SK-N-SH (cell line): ENCODE data around the gene PCSK2. TPM values are rescaled to one million over a fixed set of nuclear protein-coding genes. Genes with fewer than 3 reads are reported as not detected.

ENCODE experiments used
- CTCF ChIA-PET: fragments of 300-600, 350-600 bp; formaldehyde crosslinking; extraction: SDS; loops from one replicate; lab custom pipeline; 2021; lab: Yijun Ruan, JAX
- POLR2A ChIA-PET: fragments of 350-600 bp; sonication (Branson Sonifier 250); formaldehyde crosslinking; extraction: SDS; loops from one replicate; lab custom pipeline; 2020; ENCODE audit warnings: antibody characterized with exemption, inconsistent platforms; lab: Yijun Ruan, JAX
- DNase-seq: peaks from one replicate; pipeline ENCODE4 v3.0.0; 2012
- H2AFZ ChIP-seq: fragments of 200-600 bp; sonication (generic); 2 replicates; pipeline ENCODE4 v1.8.1; 2016; ENCODE audit warnings: antibody characterized with exemption, mild to moderate bottlenecking, low read depth
- H3F3A ChIP-seq: fragments of 200-600 bp; sonication (generic); replicated peaks from 2 replicates; pipeline ENCODE3; 2016; ENCODE audit warnings: antibody characterized with exemption, mild to moderate bottlenecking; ENCODE audit not compliant: insufficient read depth
- H3K27ac ChIP-seq, 2 experiments: fragments of 200-500 bp in 1 of 2; fragments of 200-600 bp in 1 of 2; sonication (Bioruptor generic) in 1 of 2; sonication (generic), shearing (Covaris generic) in 1 of 2; 2 replicates each; pipeline versions ENCODE4 v1.5.1 to v1.6.1; 2014 to 2016; ENCODE audit warnings: low read depth in 2 of 2, inconsistent platforms in 1 of 2, low read length in 1 of 2, mild to moderate bottlenecking in 1 of 2, mixed read lengths in 1 of 2
- H3K27me3 ChIP-seq: fragments of 200-600 bp; sonication (generic), shearing (Covaris generic); 2 replicates; pipeline ENCODE4 v1.6.1; 2016; ENCODE audit warnings: mixed run types; ENCODE audit not compliant: insufficient read depth
- H3K36me3 ChIP-seq, 2 experiments: fragments of 200-500 bp in 1 of 2; fragments of 200-600 bp in 1 of 2; sonication (Bioruptor generic) in 1 of 2; sonication (generic) in 1 of 2; replicated peaks in 1 of 2; 2 replicates each; pipeline versions ENCODE3 to v1.5.1; 2014 to 2016; ENCODE audit warnings: low read length in 1 of 2, mild to moderate bottlenecking in 1 of 2; ENCODE audit not compliant: insufficient read depth in 2 of 2, control insufficient read depth in 1 of 2
- H3K4me1 ChIP-seq, 2 experiments: fragments of 200-500 bp in 1 of 2; fragments of 200-600 bp in 1 of 2; sonication (Bioruptor generic) in 1 of 2; sonication (generic), shearing (Covaris generic) in 1 of 2; 2 replicates each; pipeline versions ENCODE4 v1.5.1 to v1.6.1; 2014 to 2016; ENCODE audit warnings: low read depth in 1 of 2, low read length in 1 of 2, mixed run types in 1 of 2; ENCODE audit not compliant: insufficient read depth in 2 of 2, control insufficient read depth in 1 of 2
- H3K4me2 ChIP-seq: fragments of 200-600 bp; sonication (generic), shearing (Covaris generic); 2 replicates; pipeline ENCODE4 v1.6.1; 2017; ENCODE audit warnings: mixed run types
- H3K4me3 ChIP-seq, 2 experiments: fragments of 200-500 bp in 1 of 2; fragments of 200-600 bp in 1 of 2; sonication (Bioruptor generic) in 1 of 2; sonication (generic), shearing (Covaris generic) in 1 of 2; 2 replicates each; pipeline versions ENCODE4 v1.5.1 to v1.8.1; 2014 to 2016; ENCODE audit warnings: low read depth in 2 of 2, inconsistent platforms in 1 of 2, low read length in 1 of 2, mild to moderate bottlenecking in 1 of 2, mixed read lengths in 1 of 2, moderate library complexity in 1 of 2
- H3K79me2 ChIP-seq: fragments of 200-600 bp; sonication (generic); 2 replicates; pipeline ENCODE4 v1.8.1; 2017; ENCODE audit warnings: mild to moderate bottlenecking; ENCODE audit not compliant: insufficient read depth
- H3K9ac ChIP-seq: fragments of 200-600 bp; sonication (generic); 2 replicates; pipeline ENCODE4 v1.6.1; 2017; ENCODE audit warnings: mixed run types
- H3K9me2 ChIP-seq: fragments of 200-600 bp; sonication (generic); 2 replicates; pipeline ENCODE4 v1.6.1; 2017; ENCODE audit warnings: mixed run types
- H3K9me3 ChIP-seq: fragments of 200-600 bp; sonication (generic); 2 replicates; pipeline ENCODE4 v1.6.1; 2017; ENCODE audit warnings: mixed run types, mild to moderate bottlenecking, moderate library complexity
- H4K20me1 ChIP-seq: fragments of 200-600 bp; sonication (generic); 2 replicates; pipeline ENCODE4 v1.6.1; 2017; ENCODE audit warnings: mild to moderate bottlenecking, mixed run types; ENCODE audit not compliant: insufficient read depth
- ELF1 ChIP-seq: IDR thresholded peaks from 2 replicates; pipeline ENCODE4 v1.4.0; 2012
- EP300 ChIP-seq, 2 experiments: IDR thresholded peaks; 2 replicates each; pipeline versions ENCODE4 v1.4.0 to v1.6.1; 2012; ENCODE audit warnings: borderline replicate concordance in 1 of 2, low read depth in 1 of 2, low read length in 1 of 2
- FOSL2 ChIP-seq: IDR thresholded peaks from 2 replicates; pipeline ENCODE4 v1.4.0; 2012; ENCODE audit warnings: low read depth, mild to moderate bottlenecking, moderate library complexity, borderline replicate concordance
- FOXJ3 ChIP-seq: sonication (generic); formaldehyde crosslinking; IDR thresholded peaks from 2 replicates; pipeline ENCODE4 v1.5.1; 2020; ENCODE audit warnings: mild to moderate bottlenecking, missing genetic modification reagents
- GABPA ChIP-seq: IDR thresholded peaks from 2 replicates; pipeline ENCODE4 v1.4.0; 2012; ENCODE audit warnings: low read depth, mild to moderate bottlenecking
- GATA2 ChIP-seq: sonication (generic); formaldehyde crosslinking; IDR thresholded peaks from 2 replicates; pipeline ENCODE4 v1.5.0; 2020; ENCODE audit warnings: mild to moderate bottlenecking, missing genetic modification reagents
- IRF3 ChIP-seq: fragments of 150-350 bp; IDR thresholded peaks from 2 replicates; pipeline ENCODE4 v1.6.1; 2016; ENCODE audit warnings: mild to moderate bottlenecking, low read depth, low read length
- JUND ChIP-seq: IDR thresholded peaks from 2 replicates; pipeline ENCODE4 v1.4.0; 2012
- MEF2A ChIP-seq: IDR thresholded peaks from 2 replicates; pipeline ENCODE4 v1.4.0; 2012; ENCODE audit warnings: low read depth, borderline replicate concordance
- MXI1 ChIP-seq: IDR thresholded peaks from 2 replicates; pipeline ENCODE4 v1.6.1; 2012; ENCODE audit warnings: mild to moderate bottlenecking, low read depth, low read length, improper control_type of control experiment
- NFIC ChIP-seq: IDR thresholded peaks from 2 replicates; pipeline ENCODE4 v1.4.0; 2012; ENCODE audit warnings: borderline replicate concordance
- POLR2AphosphoS5 ChIP-seq: IDR thresholded peaks from 2 replicates; pipeline ENCODE4 v1.6.1; 2012; ENCODE audit warnings: low read depth, low read length
- SIN3A ChIP-seq: IDR thresholded peaks from 2 replicates; pipeline ENCODE4 v1.6.1; 2012; ENCODE audit warnings: low read depth, mild to moderate bottlenecking, low read length, moderate library complexity, borderline replicate concordance
- TAF1 ChIP-seq: IDR thresholded peaks from 2 replicates; pipeline ENCODE4 v1.6.1; 2012; ENCODE audit warnings: low read depth, mild to moderate bottlenecking, low read length, moderate library complexity, borderline replicate concordance
- TEAD4 ChIP-seq: IDR thresholded peaks from 2 replicates; pipeline ENCODE4 v1.4.0; 2012; ENCODE audit warnings: mild to moderate bottlenecking, borderline replicate concordance; ENCODE audit not compliant: insufficient read depth
- USF1 ChIP-seq: IDR thresholded peaks from 2 replicates; pipeline ENCODE4 v1.4.0; 2012; ENCODE audit warnings: low read depth, borderline replicate concordance
- USF2 ChIP-seq: fragments of 150-350 bp; IDR thresholded peaks from 2 replicates; pipeline ENCODE4 v1.6.1; 2017; ENCODE audit warnings: antibody characterized with exemption, low read length, low read depth, borderline replicate concordance
- WGBS: methylation state at CpG from one replicate; pipeline ENCODE4 v1.1.6; 2017; ENCODE audit warnings: low lambda C conversion rate; 5-methylcytosine and 5-hydroxymethylcytosine counted together
- polyA plus RNA-seq, 3 experiments: library from polyadenylated mRNA; depleted of rRNA; stranded (reverse); fragments of >200 nt; gene quantifications; 2 replicates each; pipeline ENCODE4 v1.2.3, GENCODE V29; 2012

The PCSK2 gene
- polyA plus RNA-seq, 1 of the 3 experiments (the other 2 are of a cell fraction) = not detected

GRCh38 chr20:17298171-17298570, 71.3 kb downstream of the PCSK2 start:
- no peak for TF ChIP-seq TAF1
- no peak for TF ChIP-seq POLR2AphosphoS5
- no peak for TF ChIP-seq GATA2 (CRISPR knock-in tag)
- no peak for TF ChIP-seq FOXJ3 (CRISPR knock-in tag)
- no peak for TF ChIP-seq USF2
- no peak for TF ChIP-seq SIN3A
- TF ChIP-seq ELF1 = no peak
- TF ChIP-seq USF1 = no peak
- TF ChIP-seq IRF3 = no peak
- no peak for TF ChIP-seq NFIC
- TF ChIP-seq TEAD4 = no peak
- TF ChIP-seq GABPA = no peak
- TF ChIP-seq FOSL2 = no peak
- TF ChIP-seq EP300 (IDR thresholded peaks at IDR 0.05; ENCODE audit: borderline replicate concordance in 1 of 2, low read depth in 1 of 2, low read length in 1 of 2) = no peak
- no peaks in the 10 kb centered on the region for H3K9me2 ChIP-seq
- no peaks in the 10 kb centered on the region; a peak in 1 of 4 replicates for H3K4me1 ChIP-seq
- no peak overlapping the region for H3K9ac ChIP-seq
- no peak for DNase-seq
- H3K27me3 ChIP-seq = no peaks in the 10 kb centered on the region
- H2AFZ ChIP-seq = no peak overlapping the region
- ChIA-PET POLR2A (no interaction called here), CTCF (interaction anchor here (1.0 to 2.0 kb wide), 3 partner anchors 12 to 496 kb away, joined by 4 to 6 read pairs (median 6); no protein-coding TSS in a partner anchor)
- H3K27ac ChIP-seq = no peak overlapping the region
- H4K20me1 ChIP-seq = no peaks in the 10 kb centered on the region
- no peaks in the 10 kb centered on the region for H3K9me3 ChIP-seq
- no peak overlapping the region for H3K4me2 ChIP-seq
- no peaks in the 10 kb centered on the region for H3K79me2 ChIP-seq
- H3K36me3 ChIP-seq = no peaks in the 10 kb centered on the region
- no peak overlapping the region for H3K4me3 ChIP-seq
- H3F3A ChIP-seq = no peaks in the 10 kb centered on the region

GRCh38 chr20:17298751-17299150, 71.9 kb downstream of the PCSK2 start:
- Histone ChIP-seq H3K79me2 (no peaks in the 10 kb centered on the region), H3K4me1 (no peaks in the 10 kb centered on the region; a peak in 1 of 4 replicates), H3F3A (no peaks in the 10 kb centered on the region), H3K4me3 (no peak overlapping the region), H3K4me2 (no peak overlapping the region), H4K20me1 (no peaks in the 10 kb centered on the region), H2AFZ (no peak overlapping the region), H3K9ac (no peak overlapping the region), H3K9me3 (no peaks in the 10 kb centered on the region), H3K36me3 (no peaks in the 10 kb centered on the region), H3K27me3 (no peaks in the 10 kb centered on the region), H3K27ac (no peak overlapping the region), H3K9me2 (no peaks in the 10 kb centered on the region)
- 45% methylated on average over 2 of the region's 2 CpGs for WGBS
- TF ChIP-seq MEF2A = no peak
- TF ChIP-seq TAF1 = no peak
- TF ChIP-seq JUND = no peak
- no peak for TF ChIP-seq MXI1
- no peak for TF ChIP-seq GABPA
- DNase-seq = no peak
- ChIA-PET CTCF (interaction anchor here (1.0 to 1.9 kb wide), 2 partner anchors 13 to 17 kb away, joined by 4 to 6 read pairs; no protein-coding TSS in a partner anchor), POLR2A (no interaction called here)
